Measurements from ENCODE around the gene KCNH1.

KCNH1 gene

GRCh38 chr1:210657806-210658205 lies 476.1 kb downstream of the KCNH1 start:
- in situ Hi-C loops (cut with MboI; ENCODE audit: low sequenced_read_pairs) = no loop called here

GRCh38 chr1:210655511-210655910 lies 478.4 kb downstream of the KCNH1 start:
- in situ Hi-C loops (cut with MboI; ENCODE audit: low sequenced_read_pairs) = no loop called here

GRCh38 chr1:210654176-210654981 lies 479.6 kb downstream of the KCNH1 start:
- in situ Hi-C loops (cut with MboI; ENCODE audit: low sequenced_read_pairs) = no loop called here

- in situ Hi-C loops (cut with MboI; ENCODE audit: low sequenced_read_pairs) = no loop called here
Observed at GRCh38 chr1:210653771-210654170, 480.2 kb downstream of the KCNH1 start.

DNA sequence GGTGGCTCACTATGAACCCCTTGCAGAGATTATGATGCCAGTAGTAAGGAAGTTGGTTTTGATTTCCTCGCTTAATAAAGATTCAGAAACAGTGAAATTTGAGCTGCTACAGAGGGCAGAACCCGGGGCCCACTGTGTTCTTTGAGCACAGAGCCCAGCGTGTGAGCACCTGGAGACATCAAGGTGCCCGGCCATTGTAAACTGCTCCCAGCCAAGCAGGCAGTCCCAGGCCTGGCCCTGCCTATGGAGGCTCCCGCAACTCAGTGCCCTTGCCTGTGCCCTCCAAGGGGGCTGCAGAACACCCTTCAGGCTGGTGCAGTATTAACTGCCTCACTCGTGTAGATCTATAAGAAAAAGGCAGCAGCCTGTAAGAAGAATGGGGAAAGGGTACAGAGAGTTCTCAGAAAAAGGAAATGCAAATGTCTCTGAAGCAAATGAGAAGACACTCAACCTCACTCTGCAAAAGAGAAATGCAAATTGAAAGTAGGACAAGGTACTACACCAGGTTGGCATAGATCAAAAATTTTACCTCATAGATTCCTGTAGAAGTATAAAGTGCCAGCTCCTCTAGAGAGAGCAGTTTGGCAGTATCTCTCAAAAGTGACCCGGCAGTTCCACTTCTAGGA lies 481.5 kb downstream of the KCNH1 start:
- in situ Hi-C loops (cut with MboI; ENCODE audit: low sequenced_read_pairs) = no loop called here

- in situ Hi-C loops (cut with MboI; ENCODE audit: low sequenced_read_pairs) = no loop called here
Observed at GRCh38 chr1:210650403-210650802, 483.5 kb downstream of the KCNH1 start.

- in situ Hi-C loops (cut with MboI; ENCODE audit: low sequenced_read_pairs) = no loop called here
Observed at GRCh38 chr1:210648588-210649269, 485.2 kb downstream of the KCNH1 start.

GRCh38 chr1:210647406-210648333 lies 486.3 kb downstream of the KCNH1 start:
- in situ Hi-C loops (cut with MboI; ENCODE audit: low sequenced_read_pairs) = no loop called here

GRCh38 chr1:210646258-210646616 lies 487.7 kb downstream of the KCNH1 start:
- in situ Hi-C loops (cut with MboI; ENCODE audit: low sequenced_read_pairs) = no loop called here

GRCh38 chr1:210645582-210646257 lies 488.2 kb downstream of the KCNH1 start:
- in situ Hi-C loops (cut with MboI; ENCODE audit: low sequenced_read_pairs) = no loop called here

DNA sequence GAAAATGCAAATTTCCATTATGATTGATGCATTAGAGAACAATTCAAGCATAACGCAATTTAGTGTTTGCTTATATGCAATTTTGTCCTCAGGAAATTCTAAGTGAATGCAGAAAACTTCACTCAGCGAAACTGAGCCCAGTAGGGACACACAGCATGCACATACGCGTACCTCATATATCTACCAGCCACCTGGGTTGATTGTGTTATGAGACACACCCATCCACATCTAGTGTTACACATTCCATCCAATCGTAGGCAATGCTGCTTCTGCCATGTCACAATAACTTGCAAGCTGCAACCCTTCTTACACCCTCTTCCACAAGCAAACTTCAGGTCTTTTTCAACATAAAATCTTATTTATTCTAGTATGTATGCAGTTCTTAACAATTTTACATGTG lies 492.4 kb downstream of the KCNH1 start:
- in situ Hi-C loops (cut with MboI; ENCODE audit: low sequenced_read_pairs) = no loop called here

GRCh38 chr1:210635108-210635507 lies 498.8 kb downstream of the KCNH1 start:
- in situ Hi-C loops (cut with MboI; ENCODE audit: low sequenced_read_pairs) = no loop called here

DNA sequence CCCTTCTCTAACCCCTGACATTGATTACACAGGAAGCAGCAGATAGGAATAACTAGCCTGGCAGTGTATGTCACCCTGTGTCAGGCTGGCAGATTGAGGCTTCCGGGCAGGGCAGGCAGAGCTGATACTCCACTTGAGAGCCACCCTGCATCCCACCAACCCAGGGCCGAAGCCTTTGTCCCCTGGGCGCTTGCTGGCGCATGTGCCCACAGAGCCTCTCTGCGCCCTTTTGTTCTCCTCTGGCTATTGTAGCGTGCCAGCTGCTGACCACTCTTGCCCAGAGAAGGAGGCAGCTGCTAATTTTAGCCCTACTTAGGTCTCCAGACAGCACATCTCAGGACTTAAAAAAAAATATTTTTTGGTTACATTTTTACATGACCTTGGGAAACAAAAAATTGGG lies 500.3 kb downstream of the KCNH1 start:
- in situ Hi-C loops (cut with MboI; ENCODE audit: low sequenced_read_pairs) = no loop called here

GRCh38 chr1:210633140-210633539 lies 500.8 kb downstream of the KCNH1 start:
- in situ Hi-C loops (cut with MboI; ENCODE audit: low sequenced_read_pairs) = no loop called here

DNA sequence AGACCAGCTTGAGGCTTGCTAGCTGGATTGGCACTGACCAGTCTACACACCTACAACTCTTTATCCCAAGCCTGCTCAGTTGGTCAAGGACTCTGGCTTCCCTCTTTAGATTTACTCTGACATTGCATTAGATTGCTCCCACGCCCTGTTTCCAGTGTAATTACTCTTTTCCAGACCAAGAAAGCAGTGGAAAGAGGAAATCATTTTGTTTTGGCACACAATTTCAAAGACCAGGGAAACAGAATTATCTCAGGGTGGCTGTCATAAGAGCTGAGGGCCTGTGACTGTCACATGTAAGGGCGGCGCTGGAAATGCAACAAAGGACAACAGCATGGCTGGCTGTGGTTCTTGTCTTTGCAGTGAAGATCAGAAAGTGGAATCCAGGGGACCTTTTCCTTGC lies 502.5 kb downstream of the KCNH1 start:
- in situ Hi-C loops (cut with MboI; ENCODE audit: low sequenced_read_pairs) = no loop called here

- in situ Hi-C loops (cut with MboI; ENCODE audit: low sequenced_read_pairs) = no loop called here
Observed at GRCh38 chr1:210629276-210629675, 504.7 kb downstream of the KCNH1 start.

DNA sequence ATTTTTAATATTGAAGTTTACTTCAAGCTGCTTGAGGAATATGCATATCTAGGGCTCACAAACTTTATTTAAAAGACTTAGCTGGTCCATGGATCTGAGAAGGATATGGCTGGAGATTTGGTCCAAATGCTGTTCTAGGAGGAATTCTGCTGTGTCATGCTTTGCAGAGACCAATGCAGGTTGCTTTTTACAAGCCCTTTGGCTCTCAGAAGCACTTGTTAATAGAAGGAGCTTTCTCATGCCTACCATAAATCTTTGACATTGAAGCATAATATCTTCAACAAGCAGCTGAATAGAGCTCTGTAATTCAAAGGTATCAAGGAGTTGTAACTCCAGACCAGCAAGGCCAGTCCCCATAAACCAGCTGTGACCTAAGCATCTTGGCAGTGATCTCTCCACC lies 506.2 kb downstream of the KCNH1 start:
- in situ Hi-C loops (cut with MboI; ENCODE audit: low sequenced_read_pairs) = no loop called here

Measured in HL-60/S4 (cell line).